ENCODE data around the gene HTR3E.
"Not testable (repeated sequence)": the region's sequence is repeated elsewhere in the genome, so short reads cannot be mapped to it uniquely, and the experiment has no call there.

The HTR3E gene

GRCh38 chr3:184096811-184097383 is at the start of gene HTR3E:
HTR3E (plus strand) TSS chr3:184097064; CDS start chr3:184097530, 466 bp downstream.
- DNase-seq, result no peak

- no peak for DNase-seq
Measured at GRCh38 chr3:184050217-184050847, 46.5 kb upstream of the HTR3E start.

- no peak for DNase-seq
Measured at GRCh38 chr3:184052767-184053166, 44.1 kb upstream of the HTR3E start, which contains the start of gene HTR3C. HTR3C (plus strand) TSS chr3:184053047; CDS start chr3:184053081, 34 bp downstream.

GRCh38 chr3:184058029-184058428 is 38.8 kb upstream of the HTR3E start:
- DNase-seq, result no peak

GRCh38 chr3:184059424-184059823 is 37.4 kb upstream of the HTR3E start:
- no peak for DNase-seq

GRCh38 chr3:184062637-184063036 is 34.2 kb upstream of the HTR3E start:
- DNase-seq, result no peak

GRCh38 chr3:184066211-184066610 is 30.7 kb upstream of the HTR3E start:
- DNase-seq, result no peak

- no peak for DNase-seq
Measured at GRCh38 chr3:184067573-184068055, 29.2 kb upstream of the HTR3E start.

- DNase-seq, result no peak
Measured at GRCh38 chr3:184068344-184068743, 28.5 kb upstream of the HTR3E start.

- not testable (repeated sequence) for DNase-seq
Measured at GRCh38 chr3:184071142-184071541, 25.7 kb upstream of the HTR3E start.

GRCh38 chr3:184073621-184074020 is 23.2 kb upstream of the HTR3E start:
- DNase-seq, result no peak

- no peak for DNase-seq
Measured at GRCh38 chr3:184075901-184076300, 21.0 kb upstream of the HTR3E start.

GRCh38 chr3:184077881-184078280 is 19.0 kb upstream of the HTR3E start:
- no peak for DNase-seq

GRCh38 chr3:184078851-184079250 is 18.0 kb upstream of the HTR3E start:
- DNase-seq, result no peak

- DNase-seq, result no peak
Measured at GRCh38 chr3:184081116-184081830, 15.6 kb upstream of the HTR3E start.

GRCh38 chr3:184082034-184082433 is 14.8 kb upstream of the HTR3E start:
- no peak for DNase-seq

- no peak for DNase-seq
Measured at GRCh38 chr3:184082465-184082864, 14.4 kb upstream of the HTR3E start.

GRCh38 chr3:184085389-184085852 is 11.4 kb upstream of the HTR3E start:
- DNase-seq, result peak in 1 of 2 experiments; percentile 29

GRCh38 chr3:184092199-184092598 is 4.7 kb upstream of the HTR3E start:
- DNase-seq, result no peak

- no peak for DNase-seq
Measured at GRCh38 chr3:184097556-184097955, 692 bp downstream of the HTR3E start.

- no peak for DNase-seq
Measured at GRCh38 chr3:184099806-184100686, 3.2 kb downstream of the HTR3E start.

GRCh38 chr3:184110316-184110725 is 13.5 kb downstream of the HTR3E start:
- DNase-seq, result no peak

- DNase-seq, result no peak
Measured at GRCh38 chr3:184116017-184116416, 19.2 kb downstream of the HTR3E start.

Measured in SW 1271 (cell line).